ENCODE results near the gene VWC2L. TPM values are rescaled to one million over a fixed set of nuclear protein-coding genes. Genes with fewer than 3 reads are reported as not detected.

Gene VWC2L
- total RNA-seq, 2 experiments from 2014 or later, result not detected

DNA sequence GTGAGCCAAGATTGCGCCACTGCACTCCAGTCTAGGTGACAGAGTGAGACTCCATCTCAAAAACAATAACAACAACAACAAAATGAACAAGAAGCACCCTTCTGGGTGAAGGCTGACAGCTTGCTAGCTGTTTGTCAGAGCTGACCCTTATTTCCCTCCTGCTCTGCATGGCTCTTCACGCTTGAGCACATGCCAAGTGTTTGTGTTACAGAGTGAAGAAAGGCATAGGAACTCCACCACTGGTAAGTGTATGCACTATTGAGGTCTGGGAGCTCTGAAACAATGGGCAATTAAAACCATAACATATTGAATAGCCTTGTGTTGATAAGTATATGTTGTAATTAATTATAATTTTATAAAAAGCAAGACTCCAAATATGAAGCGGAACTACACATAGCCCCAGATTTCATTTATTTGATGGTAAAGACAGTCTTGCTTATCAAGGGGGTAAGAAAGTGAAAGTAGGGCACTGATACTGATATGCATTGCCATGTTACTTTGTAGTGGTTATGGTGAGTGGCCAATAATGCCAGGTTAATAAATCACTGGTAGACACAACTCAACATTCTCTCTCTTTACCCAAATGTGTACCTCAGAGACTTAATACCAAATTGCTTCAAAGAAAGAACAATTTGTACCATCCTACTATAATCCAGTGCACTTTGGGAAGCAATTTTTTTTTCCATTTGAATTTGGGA, 163.4 kb downstream of the VWC2L start:
- H3K27ac Mint-ChIP-seq, result no peak overlapping the region
- H3K9me3 Mint-ChIP-seq (ENCODE audit: low read depth), result no peaks in the 10 kb centered on the region
- DNase-seq (no peak), ATAC-seq (no peak)
- peaks cover 4% of the 10 kb centered on the region for H3K4me1 Mint-ChIP-seq
- intact Hi-C loops (cut with DNase I, micrococcal nuclease), result no loop called here
- POLR2A ChIA-PET, result no interaction called here
- no peak overlapping the region for H3K4me3 Mint-ChIP-seq
- H3K27me3 Mint-ChIP-seq, result peaks cover 14% of the 10 kb centered on the region
- no peaks in the 10 kb centered on the region for H3K36me3 Mint-ChIP-seq (ENCODE audit: low read depth)
- CTCF ChIA-PET, result no interaction called here

DNA sequence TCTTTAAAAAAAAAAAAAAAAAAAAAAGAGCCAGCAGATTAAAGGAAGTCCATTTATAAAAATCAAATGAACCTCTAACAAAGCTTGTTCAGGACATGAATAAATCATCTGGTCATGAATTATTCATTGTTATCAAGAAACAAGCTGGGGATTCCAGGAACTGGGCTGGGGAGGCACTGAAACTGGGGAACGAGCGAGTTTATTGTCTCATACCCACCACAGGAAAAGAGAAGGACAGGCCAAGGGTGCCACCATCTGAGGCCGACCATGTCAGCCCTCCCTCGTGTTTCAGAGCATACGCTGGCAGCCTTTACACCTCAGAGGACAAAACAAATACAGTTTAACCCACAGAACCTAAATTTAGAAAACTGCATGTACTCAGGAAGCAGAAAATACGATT, 164.2 kb downstream of the VWC2L start:
- DNase-seq (peak; percentile 6), ATAC-seq (no peak)
- H3K36me3 Mint-ChIP-seq (ENCODE audit: low read depth), result no peaks in the 10 kb centered on the region
- no peaks in the 10 kb centered on the region for H3K9me3 Mint-ChIP-seq (ENCODE audit: low read depth)
- peaks cover 10% of the 10 kb centered on the region for H3K27me3 Mint-ChIP-seq
- H3K27ac Mint-ChIP-seq, result no peak overlapping the region
- CTCF ChIA-PET, result interaction anchor here (0.6 to 0.7 kb wide), 2 partner anchors 13 to 39 kb away, joined by 3 to 4 read pairs; no protein-coding TSS in a partner anchor
- POLR2A ChIA-PET, result no interaction called here
- H3K4me1 Mint-ChIP-seq, result peaks cover 4% of the 10 kb centered on the region
- no peak overlapping the region for H3K4me3 Mint-ChIP-seq
- intact Hi-C loops (cut with DNase I, micrococcal nuclease), result no loop called here

DNA sequence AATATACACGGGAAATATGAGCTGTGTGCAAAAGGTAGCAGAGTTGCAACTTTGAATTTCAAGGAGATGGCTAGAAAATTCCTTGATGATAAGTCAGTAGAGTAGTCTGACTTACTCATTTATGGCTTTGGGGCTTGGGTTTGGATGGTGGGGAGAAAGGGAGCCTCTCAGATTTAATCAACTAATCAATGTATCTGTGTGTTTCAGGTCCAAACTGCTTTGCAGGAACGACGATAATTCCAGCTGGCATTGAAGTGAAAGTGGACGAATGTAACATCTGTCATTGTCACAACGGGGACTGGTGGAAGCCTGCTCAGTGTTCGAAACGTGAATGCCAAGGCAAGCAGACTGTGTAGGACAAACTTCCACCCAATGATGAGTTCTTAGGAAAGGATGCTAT, 164.6 kb downstream of the VWC2L start:
- peaks cover 4% of the 10 kb centered on the region for H3K4me1 Mint-ChIP-seq
- intact Hi-C loops (cut with DNase I, micrococcal nuclease), result no loop called here
- no peak for ATAC-seq

DNA sequence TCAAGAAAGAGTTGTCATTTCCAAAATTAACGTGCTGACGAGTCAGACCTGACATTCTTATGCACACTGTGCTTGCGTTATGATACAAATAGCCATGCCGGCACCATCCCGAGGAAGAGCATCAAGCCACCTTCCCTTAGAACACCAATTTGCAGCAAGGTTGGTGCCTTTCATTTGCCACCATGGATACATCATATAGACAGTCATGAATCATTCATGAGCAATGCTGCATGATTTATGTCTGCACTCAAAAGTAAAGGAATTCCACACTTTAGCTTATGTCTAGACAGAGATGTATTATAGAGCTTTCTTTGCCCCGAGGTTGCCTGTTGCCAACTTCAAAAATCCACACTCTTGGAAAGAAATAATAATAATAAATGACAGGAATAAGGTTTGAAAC, 166.9 kb downstream of the VWC2L start:
- ATAC-seq (no peak), DNase-seq (no peak)
- Mint-ChIP-seq H3K4me3 (no peak overlapping the region), H3K27ac (no peak overlapping the region), H3K9me3 (ENCODE audit: low read depth) (no peaks in the 10 kb centered on the region), H3K4me1 (peaks cover 4% of the 10 kb centered on the region), H3K27me3 (peaks cover 10% of the 10 kb centered on the region), H3K36me3 (ENCODE audit: low read depth) (no peaks in the 10 kb centered on the region)
- POLR2A ChIA-PET, result no interaction called here
- intact Hi-C loops (cut with DNase I, micrococcal nuclease), result no loop called here
- CTCF ChIA-PET, result interaction anchor here (0.6 kb wide), 1 partner anchor 12 kb away, joined by 3 read pairs; no protein-coding TSS in a partner anchor

More for the DNA sequence above, 164.6 kb downstream of the VWC2L start:
- Mint-ChIP-seq H3K27me3 (peaks cover 10% of the 10 kb centered on the region), H3K4me3 (no peak overlapping the region), H3K27ac (no peak overlapping the region), H3K9me3 (ENCODE audit: low read depth) (no peaks in the 10 kb centered on the region), H3K36me3 (ENCODE audit: low read depth) (no peaks in the 10 kb centered on the region)
- POLR2A ChIA-PET, result no interaction called here
- CTCF ChIA-PET, result interaction anchor here (0.6 to 0.7 kb wide), 2 partner anchors 12 to 39 kb away, joined by 3 to 4 read pairs; no protein-coding TSS in a partner anchor
- DNase-seq, result no peak

DNA sequence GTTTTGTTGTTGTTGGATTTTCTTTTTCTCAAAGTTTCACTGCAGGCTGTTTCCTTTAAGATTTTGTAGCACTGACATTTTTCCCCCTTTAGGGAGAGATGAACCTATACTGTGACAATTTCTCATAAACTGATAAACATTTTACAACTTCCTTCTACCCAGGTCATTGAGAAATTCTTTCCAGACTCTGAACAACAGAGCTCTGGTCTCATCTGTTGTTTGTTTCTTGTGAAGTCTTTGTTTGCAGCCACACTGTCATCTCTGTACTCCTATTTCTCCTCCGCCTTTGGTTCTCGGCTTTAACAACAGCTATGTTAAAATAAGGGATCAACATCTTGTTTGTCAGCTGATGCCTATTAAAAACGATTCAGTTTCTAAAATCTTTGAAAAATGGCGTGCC, 167.6 kb downstream of the VWC2L start:
- ChIA-PET POLR2A (no interaction called here), CTCF (no interaction called here)
- H3K27ac Mint-ChIP-seq, result no peak overlapping the region
- DNase-seq (no peak), ATAC-seq (no peak)
- no peak overlapping the region for H3K4me3 Mint-ChIP-seq
- intact Hi-C loops (cut with DNase I, micrococcal nuclease), result no loop called here
- H3K27me3 Mint-ChIP-seq, result peaks cover 13% of the 10 kb centered on the region
- no peaks in the 10 kb centered on the region for H3K9me3 Mint-ChIP-seq (ENCODE audit: low read depth)
- peaks cover 4% of the 10 kb centered on the region for H3K4me1 Mint-ChIP-seq
- no peaks in the 10 kb centered on the region for H3K36me3 Mint-ChIP-seq (ENCODE audit: low read depth)

DNA sequence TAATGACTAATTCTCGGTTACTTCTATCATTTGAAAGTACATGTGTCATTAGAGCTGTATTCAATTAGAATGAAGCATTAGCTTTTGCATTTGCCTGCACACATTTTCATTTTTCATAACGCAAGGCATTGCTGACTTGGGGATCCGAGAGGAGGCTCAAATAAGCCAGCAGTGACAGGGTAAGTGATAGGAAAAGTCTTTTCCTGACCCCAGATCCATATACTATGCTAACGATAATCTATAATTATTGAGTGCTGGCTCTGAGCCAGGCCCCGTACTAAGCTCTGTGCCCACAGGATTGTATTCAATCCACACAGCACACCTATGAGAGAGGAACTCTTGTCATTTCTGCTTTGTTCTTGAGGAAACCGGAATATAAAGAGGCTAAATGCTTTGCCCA, 168.2 kb downstream of the VWC2L start:
- POLR2A ChIA-PET, result no interaction called here
- DNase-seq (no peak), ATAC-seq (no peak)
- Mint-ChIP-seq H3K27me3 (peaks cover 13% of the 10 kb centered on the region), H3K9me3 (ENCODE audit: low read depth) (no peaks in the 10 kb centered on the region), H3K36me3 (ENCODE audit: low read depth) (no peaks in the 10 kb centered on the region), H3K4me1 (peaks cover 4% of the 10 kb centered on the region), H3K4me3 (no peak overlapping the region), H3K27ac (no peak overlapping the region)
- CTCF ChIA-PET, result no interaction called here
- intact Hi-C loops (cut with DNase I, micrococcal nuclease), result no loop called here

DNA sequence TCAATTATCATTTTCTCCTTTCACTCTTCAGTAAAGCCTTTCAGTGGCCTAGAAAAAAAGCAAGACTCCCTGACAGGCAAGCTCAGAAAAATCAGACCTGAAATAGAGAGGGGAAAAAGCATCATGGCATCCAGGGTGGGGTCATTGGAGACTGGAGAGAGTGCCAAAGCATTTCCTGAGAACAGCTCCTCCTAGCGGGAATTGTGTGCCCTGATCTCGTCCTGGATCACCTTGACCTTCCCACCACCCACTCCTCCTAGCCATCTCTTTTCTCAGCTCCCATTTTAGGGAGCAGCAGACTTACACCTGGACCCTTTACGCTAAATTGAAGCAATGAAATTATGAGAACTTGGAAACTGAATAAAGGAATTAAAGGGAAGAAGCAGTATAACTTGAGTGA, 176.6 kb downstream of the VWC2L start:
- H3K9me3 Mint-ChIP-seq (ENCODE audit: low read depth), result no peaks in the 10 kb centered on the region
- intact Hi-C loops (cut with DNase I, micrococcal nuclease), result no loop called here
- ATAC-seq, result no peak
- no peak overlapping the region for H3K27ac Mint-ChIP-seq
- H3K4me1 Mint-ChIP-seq, result no peaks in the 10 kb centered on the region
- no peaks in the 10 kb centered on the region for H3K36me3 Mint-ChIP-seq (ENCODE audit: low read depth)
- H3K4me3 Mint-ChIP-seq, result no peak overlapping the region
- H3K27me3 Mint-ChIP-seq, result peaks cover 4% of the 10 kb centered on the region
- CTCF ChIA-PET, result interaction anchor here (0.6 to 1.2 kb wide), 2 partner anchors 12 to 27 kb away, joined by 3 to 4 read pairs; no protein-coding TSS in a partner anchor
- no peak for DNase-seq
- POLR2A ChIA-PET, result no interaction called here

DNA sequence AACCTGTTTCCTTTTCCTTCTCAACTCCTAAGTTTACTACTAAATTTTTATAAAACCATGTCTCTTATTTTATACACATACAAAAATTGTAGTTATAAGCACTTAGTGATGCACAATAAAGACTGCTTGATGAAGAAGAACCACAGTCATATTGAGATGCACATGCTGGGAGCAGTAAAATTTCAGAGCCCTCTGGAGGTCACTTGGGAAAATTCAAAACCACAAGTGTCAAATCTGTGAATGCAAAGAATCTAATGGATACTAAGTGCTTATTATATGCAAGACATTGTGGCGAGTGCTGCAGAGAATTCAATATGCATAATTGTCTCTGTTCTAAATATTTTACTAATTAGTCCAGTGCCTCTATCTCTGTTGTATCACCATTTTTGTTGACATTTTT, 180.5 kb downstream of the VWC2L start:
- ChIA-PET CTCF (no interaction called here), POLR2A (no interaction called here)
- DNase-seq, result no peak
- Mint-ChIP-seq H3K9me3 (ENCODE audit: low read depth) (no peaks in the 10 kb centered on the region), H3K27me3 (peaks cover 2% of the 10 kb centered on the region), H3K27ac (no peak overlapping the region), H3K36me3 (ENCODE audit: low read depth) (no peaks in the 10 kb centered on the region), H3K4me1 (no peaks in the 10 kb centered on the region), H3K4me3 (no peak overlapping the region)
- ATAC-seq, result no peak
- intact Hi-C loops (cut with DNase I, micrococcal nuclease), result no loop called here

DNA sequence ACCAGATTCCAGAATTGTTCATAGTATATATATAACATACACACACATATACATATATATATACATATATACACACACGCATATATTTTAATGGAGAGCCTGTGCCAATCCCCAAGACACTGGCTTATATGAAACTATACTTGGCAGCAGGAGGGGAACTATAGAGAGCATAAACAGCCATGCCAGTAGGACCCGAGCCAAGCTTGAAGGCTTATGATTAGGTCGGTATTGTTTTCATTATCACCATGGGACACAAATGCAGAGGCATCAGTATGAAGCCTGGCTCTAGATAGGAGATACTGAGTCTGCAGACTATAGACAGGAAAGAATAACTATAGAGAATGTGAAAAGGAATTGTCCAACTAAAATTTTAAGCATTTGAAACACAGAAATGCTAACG, 181.2 kb downstream of the VWC2L start:
- Mint-ChIP-seq H3K27me3 (peaks cover 2% of the 10 kb centered on the region), H3K36me3 (ENCODE audit: low read depth) (no peaks in the 10 kb centered on the region), H3K27ac (no peak overlapping the region), H3K9me3 (ENCODE audit: low read depth) (no peaks in the 10 kb centered on the region), H3K4me1 (no peaks in the 10 kb centered on the region), H3K4me3 (no peak overlapping the region)
- ATAC-seq (no peak), DNase-seq (no peak)
- CTCF ChIA-PET, result no interaction called here
- intact Hi-C loops (cut with DNase I, micrococcal nuclease), result no loop called here
- POLR2A ChIA-PET, result no interaction called here

DNA sequence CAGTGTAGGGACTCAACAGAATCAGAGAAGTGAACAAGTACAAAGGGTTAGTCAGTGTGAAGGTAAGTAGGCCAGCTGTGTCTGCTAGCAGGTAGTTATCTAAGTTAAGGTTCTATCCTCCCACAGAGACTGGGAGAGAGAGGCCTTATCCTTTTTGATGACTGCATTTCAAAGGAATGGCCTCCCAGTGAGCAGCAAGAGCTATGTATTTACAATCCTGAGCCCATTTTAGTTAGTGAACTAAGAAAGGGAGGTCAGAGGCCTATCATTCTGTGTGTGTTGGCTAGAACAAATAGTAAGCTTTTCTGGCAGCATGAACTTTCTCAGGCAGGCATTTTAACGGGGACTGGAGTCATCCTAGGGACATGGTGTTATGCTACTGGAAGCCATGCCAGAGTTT, 182.9 kb downstream of the VWC2L start:
- CTCF ChIA-PET, result interaction anchor here (0.6 kb wide), 1 partner anchor 82 kb away, joined by 4 read pairs; no protein-coding TSS in a partner anchor
- intact Hi-C loops (cut with DNase I, micrococcal nuclease), result no loop called here
- no peaks in the 10 kb centered on the region for H3K9me3 Mint-ChIP-seq (ENCODE audit: low read depth)
- H3K36me3 Mint-ChIP-seq (ENCODE audit: low read depth), result no peaks in the 10 kb centered on the region
- no peaks in the 10 kb centered on the region for H3K4me1 Mint-ChIP-seq
- ATAC-seq (no peak), DNase-seq (no peak)
- POLR2A ChIA-PET, result no interaction called here
- no peak overlapping the region for H3K27ac Mint-ChIP-seq
- no peak overlapping the region for H3K4me3 Mint-ChIP-seq
- peaks cover 2% of the 10 kb centered on the region for H3K27me3 Mint-ChIP-seq

DNA sequence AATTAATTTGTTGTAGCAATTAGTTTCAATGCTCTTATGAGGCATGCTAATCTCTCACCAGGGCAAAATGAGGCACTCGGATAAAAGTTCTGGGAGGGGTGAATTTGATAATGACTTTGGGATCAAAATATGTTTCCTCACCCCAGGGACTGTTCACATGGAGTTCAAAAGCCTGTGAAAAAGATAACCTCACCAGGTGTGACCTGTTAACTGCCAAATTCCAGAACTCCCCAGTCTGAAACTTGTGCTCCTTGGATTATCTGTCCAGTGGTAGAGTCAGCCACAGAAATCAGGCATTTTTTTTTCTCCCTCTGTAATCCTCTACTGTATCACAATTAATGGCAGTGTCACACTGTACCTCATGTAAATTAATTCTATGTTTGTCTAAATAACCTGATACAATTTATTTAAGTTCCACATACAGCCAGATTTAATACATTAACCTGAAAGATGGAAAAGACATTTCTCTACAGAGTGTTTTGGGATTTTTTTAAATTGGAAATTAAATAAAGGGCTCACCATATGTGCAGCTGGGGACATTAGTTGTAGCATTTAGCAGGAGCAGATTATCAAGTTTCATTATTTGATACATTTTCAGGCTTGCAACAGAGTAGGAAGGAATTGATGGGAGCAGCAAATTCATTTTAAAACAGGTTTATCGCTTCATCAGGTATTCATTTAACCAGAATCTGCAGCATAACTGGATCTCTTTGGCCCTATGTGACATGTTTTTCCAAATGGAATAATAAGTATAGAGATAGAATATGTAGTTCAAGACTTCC, 191.2 kb downstream of the VWC2L start:
- ChIA-PET POLR2A (no interaction called here), CTCF (no interaction called here)
- H3K27ac Mint-ChIP-seq, result no peak overlapping the region
- peaks cover 3% of the 10 kb centered on the region for H3K27me3 Mint-ChIP-seq
- intact Hi-C loops (cut with DNase I, micrococcal nuclease), result no loop called here
- DNase-seq, result no peak
- no peaks in the 10 kb centered on the region for H3K36me3 Mint-ChIP-seq (ENCODE audit: low read depth)
- no peaks in the 10 kb centered on the region for H3K4me1 Mint-ChIP-seq
- ATAC-seq, result no peak
- no peaks in the 10 kb centered on the region for H3K9me3 Mint-ChIP-seq (ENCODE audit: low read depth)
- no peak overlapping the region for H3K4me3 Mint-ChIP-seq

DNA sequence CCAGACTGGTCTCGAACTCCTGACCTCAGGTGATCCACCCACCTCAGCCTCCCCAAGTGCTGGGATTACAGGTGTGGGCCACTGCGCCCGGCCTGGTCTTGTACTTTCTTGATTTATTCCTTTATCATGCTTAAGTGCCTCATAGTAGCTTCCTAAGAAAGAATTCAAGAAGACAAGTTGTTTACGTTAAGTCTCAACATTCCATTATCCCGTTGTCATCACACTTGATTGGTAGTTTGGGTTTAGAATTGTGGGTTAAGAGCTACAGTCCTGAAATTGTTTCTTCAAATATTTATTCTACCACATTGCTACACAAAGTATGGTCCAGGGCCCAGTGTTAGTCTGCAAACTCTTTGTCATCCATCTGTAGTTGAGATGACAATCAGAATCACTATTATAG, 194.0 kb downstream of the VWC2L start:
- Mint-ChIP-seq H3K9me3 (ENCODE audit: low read depth) (no peaks in the 10 kb centered on the region), H3K4me3 (no peak overlapping the region), H3K27me3 (peaks cover 3% of the 10 kb centered on the region), H3K27ac (no peak overlapping the region), H3K36me3 (ENCODE audit: low read depth) (no peaks in the 10 kb centered on the region), H3K4me1 (no peaks in the 10 kb centered on the region)
- ChIA-PET POLR2A (no interaction called here), CTCF (no interaction called here)
- no peak for DNase-seq
- no peak for ATAC-seq
- intact Hi-C loops (cut with DNase I, micrococcal nuclease), result no loop called here
